Body of pancreas (tissue), 4 donors: Measurements from ENCODE around the gene ATAT1. TPM values are rescaled to one million over a fixed set of nuclear protein-coding genes. Genes with fewer than 3 reads are reported as not detected.

Experiments
- ATAC-seq: fragments of 150-250 bp; one replicate; pipeline ENCODE4 v1.9.1; 2016
- DNase-seq, 4 donors: peaks; one replicate each; pipeline ENCODE4 v3.0.0-alpha.2; 2019
- H3K27ac ChIP-seq, 4 donors: fragments of 200-600 bp; sonication (generic); 1 replicate in 3 of 4; 2 replicates in 1 of 4; pipeline versions ENCODE4 v1.5.1 to v1.6.1; 2016 to 2019; ENCODE audit warnings: mild to moderate bottlenecking in 1 of 4, mixed read lengths in 1 of 4, moderate library complexity in 1 of 4
- H3K27me3 ChIP-seq, 2 donors: fragments of 200-600 bp; sonication (generic); one replicate each; pipeline ENCODE4 v1.6.0; 2016; ENCODE audit warnings: mild to moderate bottlenecking in 1 of 2
- H3K36me3 ChIP-seq, 2 donors: fragments of 200-600 bp; sonication (generic); replicated peaks in 1 of 2; 2 replicates each; pipeline ENCODE4 v1.5.1; 2016; ENCODE audit warnings: low read depth in 2 of 2; ENCODE audit not compliant: insufficient read depth in 1 of 2
- H3K4me1 ChIP-seq: fragments of 200-600 bp; sonication (generic); one replicate; pipeline ENCODE4 v1.6.0; 2016
- H3K4me3 ChIP-seq, 2 donors: fragments of 200-600 bp; sonication (generic); 1 replicate in 1 of 2; 2 replicates in 1 of 2; pipeline ENCODE4 v1.5.1; 2016 to 2019
- H3K9me3 ChIP-seq, 3 donors: fragments of 200-600 bp; sonication (generic); 1 replicate in 2 of 3; 2 replicates in 1 of 3; pipeline ENCODE4 v1.5.1; 2016
- CTCF ChIP-seq, 7 experiments: fragments of 450-650 bp in 4 of 7; fragments of 200-600 bp in 3 of 7; sonication (generic) in 3 of 7; IDR thresholded peaks; one replicate each; pipeline ENCODE4 v1.5.1; 2016 to 2019; ENCODE audit warnings: antibody characterized with exemption in 7 of 7
- POLR2A ChIP-seq, 3 donors: fragments of 450-650 bp; IDR thresholded peaks; one replicate each; pipeline ENCODE4 v1.6.1; 2016; ENCODE audit warnings: antibody characterized with exemption in 3 of 3, mild to moderate bottlenecking in 2 of 3
- WGBS, 2 donors: methylation state at CpG; one replicate each; pipeline ENCODE4 v1.1.5; 2017; 5-methylcytosine and 5-hydroxymethylcytosine counted together
- intact Hi-C: fragments of 100-400 bp; cut with DNase I; formaldehyde crosslinking; loops from one replicate; pipeline ENCODE4 v1.15.1; 2023
- total RNA-seq, 2 donors: library from RNA; depleted of rRNA; stranded (reverse); fragments of >200 nt; gene quantifications; one replicate each; pipeline ENCODE4 v1.1.0, GENCODE V29; 2016

Gene ATAT1
- total RNA-seq, 2 donors from 2014 or later: 2.0 to 5.4 TPM

DNA sequence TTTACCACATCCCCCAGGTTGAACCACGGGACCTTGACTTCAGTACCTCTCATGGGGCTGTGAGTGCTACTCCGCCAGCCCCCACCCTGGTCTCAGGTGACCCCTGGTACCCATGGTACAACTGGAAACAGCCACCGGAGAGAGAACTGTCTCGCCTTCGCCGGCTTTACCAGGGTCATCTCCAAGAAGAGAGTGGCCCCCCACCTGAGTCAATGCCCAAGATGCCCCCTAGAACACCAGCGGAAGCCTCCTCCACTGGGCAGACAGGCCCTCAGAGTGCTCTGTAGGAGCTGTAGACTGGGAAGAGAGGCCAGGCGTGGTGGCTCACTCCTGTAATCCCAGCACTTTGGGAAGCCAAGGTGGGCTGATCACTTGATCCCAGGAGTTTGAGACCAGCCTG, 1.2 kb upstream of the ATAT1 start:
- Histone ChIP-seq H3K4me3 (no peak overlapping the region), H3K27me3 (no peaks in the 10 kb centered on the region), H3K27ac (no peak overlapping the region), H3K36me3 (peaks cover 4 to 29% of the 10 kb centered on the region in 2 donors), H3K4me1 (peaks cover 12% of the 10 kb centered on the region), H3K9me3 (no peaks in the 10 kb centered on the region)
- DNase-seq: no peak
- intact Hi-C loops: no loop called here
- no peak for ATAC-seq
- no peak for TF ChIP-seq POLR2A (IDR thresholded peaks at IDR 0.05)
- no peak for TF ChIP-seq CTCF (IDR thresholded peaks at IDR 0.05)
- 93 to 100% methylated on average over 5 to 8 of the region's 8 CpGs for WGBS, 2 donors

GRCh38 chr6:30635834-30636233, 9.2 kb downstream of the ATAT1 start:
- DNase-seq (no peak), ATAC-seq (no peak)
- WGBS, 2 donors: 94 to 96% methylated on average over 3 of the region's 3 CpGs
- no peaks in the 10 kb centered on the region for H3K4me1 ChIP-seq
- no peaks in the 10 kb centered on the region for H3K9me3 ChIP-seq
- H3K27ac ChIP-seq: no peak overlapping the region
- TF ChIP-seq CTCF (IDR thresholded peaks at IDR 0.05): no peak
- TF ChIP-seq POLR2A (IDR thresholded peaks at IDR 0.05): no peak
- H3K27me3 ChIP-seq: no peaks in the 10 kb centered on the region
- intact Hi-C loops: no loop called here
- no peaks in the 10 kb centered on the region for H3K36me3 ChIP-seq
- H3K4me3 ChIP-seq: no peak overlapping the region

GRCh38 chr6:30640481-30640880, 13.8 kb downstream of the ATAT1 start:
- ATAC-seq (no peak), DNase-seq (no peak)
- no peaks in the 10 kb centered on the region for H3K36me3 ChIP-seq
- intact Hi-C loops: no loop called here
- TF ChIP-seq POLR2A (IDR thresholded peaks at IDR 0.05) (no peak), CTCF (IDR thresholded peaks at IDR 0.05) (no peak)
- no peak overlapping the region for H3K4me3 ChIP-seq
- no peaks in the 10 kb centered on the region for H3K4me1 ChIP-seq
- 65 to 81% methylated on average over 9 to 10 of the region's 10 CpGs for WGBS, 2 donors
- H3K27ac ChIP-seq: no peak overlapping the region
- no peaks in the 10 kb centered on the region for H3K27me3 ChIP-seq
- H3K9me3 ChIP-seq: no peaks in the 10 kb centered on the region

GRCh38 chr6:30641048-30641447, 14.4 kb downstream of the ATAT1 start:
- no peaks in the 10 kb centered on the region for H3K9me3 ChIP-seq
- WGBS, 2 donors: 83 to 88% methylated on average over 1 of the region's 1 CpG
- intact Hi-C loops: no loop called here
- H3K27me3 ChIP-seq: no peaks in the 10 kb centered on the region
- H3K4me1 ChIP-seq: peaks cover 5% of the 10 kb centered on the region
- no peak overlapping the region for H3K4me3 ChIP-seq
- no peaks in the 10 kb centered on the region for H3K36me3 ChIP-seq
- ATAC-seq: no peak
- TF ChIP-seq POLR2A (IDR thresholded peaks at IDR 0.05) (no peak), CTCF (IDR thresholded peaks at IDR 0.05) (no peak)
- no peak overlapping the region for H3K27ac ChIP-seq
- DNase-seq: no peak

GRCh38 chr6:30643656-30644055, 17.0 kb downstream of the ATAT1 start:
- H3K36me3 ChIP-seq: no peaks in the 10 kb centered on the region
- TF ChIP-seq CTCF (IDR thresholded peaks at IDR 0.05) (no peak), POLR2A (IDR thresholded peaks at IDR 0.05) (no peak)
- ATAC-seq: no peak
- WGBS, 2 donors: 97% methylated on average over 2 of the region's 2 CpGs
- no peaks in the 10 kb centered on the region for H3K9me3 ChIP-seq
- intact Hi-C loops: no loop called here
- no peak for DNase-seq
- peaks cover 18% of the 10 kb centered on the region for H3K4me1 ChIP-seq
- no peak overlapping the region for H3K27ac ChIP-seq
- no peaks in the 10 kb centered on the region for H3K27me3 ChIP-seq
- H3K4me3 ChIP-seq: no peak overlapping the region
